Upper lobe of left lung (tissue), 4 donors: ENCODE data around the gene GJA3.

ENCODE experiments used
- EP300 ChIP-seq, 4 donors: sonication (generic); formaldehyde crosslinking; IDR thresholded peaks; one replicate each; pipeline ENCODE4 v1.5.1; 2017; ENCODE audit warnings: antibody characterized with exemption in 4 of 4, control low read depth in 2 of 4
- POLR2A ChIP-seq, 4 donors: fragments of 450-650 bp; IDR thresholded peaks; one replicate each; pipeline ENCODE4 v1.5.1; 2016 to 2017; ENCODE audit warnings: antibody characterized with exemption in 4 of 4, mild to moderate bottlenecking in 2 of 4
- POLR2AphosphoS5 ChIP-seq, 2 donors: sonication (generic); formaldehyde crosslinking; IDR thresholded peaks; one replicate each; pipeline ENCODE4 v1.5.1; 2017; ENCODE audit warnings: antibody characterized with exemption in 2 of 2
- TF ChIP-seq, protein P1 (sequence below), 6 experiments: fragments of 450-650 bp in 4 of 6; fragments of 200-600 bp in 2 of 6; sonication (generic) in 2 of 6; IDR thresholded peaks; one replicate each; pipeline ENCODE4 v1.5.1; 2016 to 2019; ENCODE audit warnings: antibody characterized with exemption in 6 of 6

DNA sequence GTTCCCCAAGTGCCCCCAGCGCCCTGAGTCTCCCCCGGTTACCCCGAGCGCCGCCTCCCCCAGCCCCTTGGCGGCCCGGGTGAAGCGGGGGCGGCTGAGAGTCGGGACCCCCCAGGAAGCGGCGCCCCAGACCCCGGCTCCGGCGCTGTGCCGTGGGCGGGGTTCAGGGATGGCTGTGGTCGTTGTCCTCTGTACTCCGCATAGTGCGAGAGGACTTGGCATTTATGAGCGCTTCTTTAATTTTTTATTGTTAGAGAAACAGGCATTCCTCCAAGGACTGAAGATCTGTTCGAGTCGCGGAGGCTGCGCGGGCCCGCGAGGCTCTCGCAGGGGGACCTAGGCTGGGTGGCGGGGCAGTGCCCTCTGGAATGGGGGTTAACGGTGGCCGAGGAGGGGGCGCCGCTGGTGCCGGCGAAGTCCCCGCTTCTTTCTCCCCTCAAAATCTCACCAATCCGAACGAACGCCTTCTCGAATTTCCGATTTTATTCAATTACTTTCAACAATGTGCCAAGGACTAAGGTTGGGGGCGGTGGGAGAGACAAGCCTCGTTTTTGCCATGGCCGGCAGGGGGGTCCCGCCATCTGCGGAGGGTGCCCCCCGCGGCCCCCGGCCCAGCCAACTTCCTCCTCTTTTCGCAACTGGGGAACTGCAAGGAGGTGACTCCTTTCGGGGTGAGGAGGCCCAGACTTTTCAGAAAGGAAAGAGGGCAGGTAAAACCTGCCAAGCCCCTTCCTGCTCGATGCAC is 32.5 kb upstream of the GJA3 start:
- TF ChIP-seq POLR2A (IDR thresholded peaks at IDR 0.05): no peak
- TF ChIP-seq, protein P1, sequence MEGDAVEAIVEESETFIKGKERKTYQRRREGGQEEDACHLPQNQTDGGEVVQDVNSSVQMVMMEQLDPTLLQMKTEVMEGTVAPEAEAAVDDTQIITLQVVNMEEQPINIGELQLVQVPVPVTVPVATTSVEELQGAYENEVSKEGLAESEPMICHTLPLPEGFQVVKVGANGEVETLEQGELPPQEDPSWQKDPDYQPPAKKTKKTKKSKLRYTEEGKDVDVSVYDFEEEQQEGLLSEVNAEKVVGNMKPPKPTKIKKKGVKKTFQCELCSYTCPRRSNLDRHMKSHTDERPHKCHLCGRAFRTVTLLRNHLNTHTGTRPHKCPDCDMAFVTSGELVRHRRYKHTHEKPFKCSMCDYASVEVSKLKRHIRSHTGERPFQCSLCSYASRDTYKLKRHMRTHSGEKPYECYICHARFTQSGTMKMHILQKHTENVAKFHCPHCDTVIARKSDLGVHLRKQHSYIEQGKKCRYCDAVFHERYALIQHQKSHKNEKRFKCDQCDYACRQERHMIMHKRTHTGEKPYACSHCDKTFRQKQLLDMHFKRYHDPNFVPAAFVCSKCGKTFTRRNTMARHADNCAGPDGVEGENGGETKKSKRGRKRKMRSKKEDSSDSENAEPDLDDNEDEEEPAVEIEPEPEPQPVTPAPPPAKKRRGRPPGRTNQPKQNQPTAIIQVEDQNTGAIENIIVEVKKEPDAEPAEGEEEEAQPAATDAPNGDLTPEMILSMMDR (IDR thresholded peaks at IDR 0.05): no peak
- no peak for TF ChIP-seq POLR2AphosphoS5 (IDR thresholded peaks at IDR 0.05)
- no peak for TF ChIP-seq EP300 (IDR thresholded peaks at IDR 0.05)
